NCI-H748 treated with DMSO at 0.1 percent for 48 hours (cell line): ENCODE measurements around the gene ANKLE1.
"Not testable (repeated sequence)": the region's sequence is repeated elsewhere in the genome, so short reads cannot be mapped to it uniquely, and the experiment has no call there.

Experiments
- DNase-seq: peaks from one replicate; lab custom pipeline; 2025; lab: John Stamatoyannopoulos, UW

The ANKLE1 gene

DNA sequence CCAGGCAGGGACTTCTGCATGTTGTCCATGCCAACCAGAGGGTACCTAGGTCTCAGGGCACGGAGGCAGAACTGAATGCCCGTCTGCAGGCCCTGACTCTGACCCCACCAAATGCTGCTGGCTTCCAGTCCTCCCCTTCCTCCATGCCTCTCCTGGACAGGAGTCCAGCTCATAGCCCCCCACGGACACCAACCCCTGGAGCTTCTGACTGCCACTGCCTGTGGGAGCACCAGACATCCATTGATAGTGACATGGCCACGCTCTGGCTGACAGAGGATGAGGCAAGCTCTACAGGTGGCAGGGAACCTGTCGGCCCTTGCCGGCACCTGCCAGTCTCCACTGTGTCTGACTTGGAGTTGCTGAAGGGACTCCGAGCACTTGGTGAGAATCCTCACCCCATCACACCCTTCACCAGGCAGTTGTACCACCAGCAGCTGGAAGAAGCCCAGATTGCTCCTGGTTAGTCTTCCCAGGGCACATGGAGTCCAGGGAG lies 1.8 kb downstream of the ANKLE1 start:
- no peak for DNase-seq

DNA sequence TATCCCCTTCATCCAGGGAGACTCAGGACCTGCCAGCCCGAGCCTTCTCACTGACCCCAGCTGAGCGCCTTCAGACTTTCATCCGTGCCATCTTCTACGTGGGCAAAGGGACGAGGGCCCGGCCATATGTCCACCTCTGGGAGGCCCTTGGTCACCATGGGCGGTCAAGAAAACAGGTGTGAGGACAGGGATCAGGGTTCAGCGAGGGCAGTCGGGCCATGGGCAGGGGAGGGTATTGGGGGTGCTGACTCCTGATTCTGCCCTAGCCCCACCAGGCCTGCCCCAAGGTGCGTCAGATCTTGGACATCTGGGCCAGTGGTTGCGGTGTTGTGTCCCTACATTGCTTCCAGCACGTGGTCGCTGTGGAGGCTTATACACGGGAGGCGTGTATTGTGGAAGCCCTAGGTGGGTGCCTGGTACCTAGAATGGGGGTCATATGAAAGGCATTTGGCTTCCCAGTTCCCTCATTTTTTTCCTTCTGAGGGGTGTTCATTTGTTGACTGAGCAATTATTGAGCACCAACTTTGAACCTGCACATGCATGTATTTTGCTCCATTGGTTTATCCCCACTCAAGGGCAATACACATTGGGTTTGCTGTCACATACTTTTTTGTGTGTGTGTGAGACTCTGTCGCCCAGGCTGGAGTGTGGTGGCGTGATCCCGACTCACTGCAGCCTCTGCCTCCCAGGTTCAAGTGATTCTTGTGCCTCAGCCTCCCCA lies 3.9 kb downstream of the ANKLE1 start:
- DNase-seq, result no peak

- DNase-seq, result no peak
Measured at GRCh38 chr19:17286263-17286662, 4.6 kb downstream of the ANKLE1 start.

DNA sequence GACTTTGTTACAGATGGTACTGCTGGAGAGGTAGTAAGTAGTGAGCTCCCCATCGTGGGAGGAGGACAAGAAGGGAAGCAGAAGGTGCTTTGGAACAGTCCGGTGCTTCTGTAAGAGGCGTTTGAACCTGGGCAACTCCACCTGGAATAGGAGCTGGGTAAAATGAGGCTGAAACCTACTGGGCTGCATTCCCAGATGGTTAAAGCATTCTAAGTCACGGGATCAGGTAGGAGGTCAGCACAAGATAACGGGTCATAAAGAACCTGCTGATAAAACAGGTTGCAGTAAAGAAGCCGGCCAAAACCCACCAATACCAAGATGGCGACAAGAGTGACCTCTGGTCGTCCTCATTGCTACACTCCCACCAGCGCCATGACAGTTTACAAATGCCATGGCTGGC lies 5.1 kb downstream of the ANKLE1 start:
- DNase-seq, result no peak

GRCh38 chr19:17289489-17289888 lies 7.8 kb downstream of the ANKLE1 start:
- DNase-seq, result no peak

- no peak for DNase-seq
Measured at GRCh38 chr19:17292301-17293074, 10.8 kb downstream of the ANKLE1 start.

GRCh38 chr19:17293605-17294004 lies 11.9 kb downstream of the ANKLE1 start:
- no peak for DNase-seq

GRCh38 chr19:17294051-17294891 lies 12.6 kb downstream of the ANKLE1 start:
- DNase-seq, result no peak

DNA sequence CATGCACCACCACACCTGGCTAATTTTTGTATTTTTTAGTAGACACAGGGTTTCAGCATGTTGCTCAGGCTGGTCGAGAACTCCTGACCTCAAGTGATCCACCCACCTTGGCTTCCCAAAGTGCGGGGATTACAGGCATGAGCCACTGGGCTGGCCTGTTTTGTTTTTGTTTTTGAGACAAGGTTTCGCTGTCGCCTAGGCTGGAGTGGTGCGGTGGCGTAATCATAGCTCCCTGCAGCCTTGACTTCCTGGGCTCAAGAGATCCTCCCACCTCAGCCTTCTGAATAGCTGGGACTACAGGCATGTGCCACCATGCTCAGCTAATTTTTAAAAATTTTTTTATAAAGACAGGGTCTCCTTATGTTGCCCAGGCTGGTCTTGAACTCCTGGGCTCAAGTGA lies 13.8 kb downstream of the ANKLE1 start:
- DNase-seq, result not testable (repeated sequence)

- no peak for DNase-seq
Measured at GRCh38 chr19:17296273-17296672, 14.6 kb downstream of the ANKLE1 start.

- no peak for DNase-seq
Measured at GRCh38 chr19:17296976-17297375, 15.3 kb downstream of the ANKLE1 start.

DNA sequence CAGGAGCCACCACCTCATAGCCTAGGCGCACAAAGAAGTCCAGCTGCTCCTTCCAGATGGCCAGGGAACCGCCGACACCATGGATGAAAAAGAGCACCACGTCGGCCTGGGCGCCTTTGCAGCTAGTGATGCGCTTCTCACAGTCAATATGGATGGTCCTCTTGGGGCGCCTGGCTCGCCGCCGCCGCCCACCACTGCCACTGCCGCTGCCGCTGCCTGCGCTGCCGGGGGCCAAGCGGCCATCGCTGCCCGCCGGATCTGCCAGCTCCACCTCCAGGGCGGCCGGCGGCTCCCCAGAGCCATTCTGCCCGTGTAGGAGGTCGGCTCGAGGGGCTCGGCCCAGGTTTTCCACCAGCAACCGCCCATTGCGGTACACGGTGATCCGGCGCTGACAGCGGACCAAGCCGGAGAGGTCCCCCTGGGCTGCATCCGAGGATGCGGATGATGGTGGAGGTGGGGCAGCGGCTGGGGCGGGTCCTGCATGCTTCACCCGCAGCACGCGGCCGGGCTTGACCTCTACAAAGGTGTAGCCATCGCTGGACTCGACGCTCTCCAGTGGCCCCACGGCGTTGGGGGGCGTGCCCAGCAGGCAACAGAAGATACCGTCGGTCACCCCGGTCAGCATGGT lies 19.4 kb downstream of the ANKLE1 start:
- no peak for DNase-seq

DNA sequence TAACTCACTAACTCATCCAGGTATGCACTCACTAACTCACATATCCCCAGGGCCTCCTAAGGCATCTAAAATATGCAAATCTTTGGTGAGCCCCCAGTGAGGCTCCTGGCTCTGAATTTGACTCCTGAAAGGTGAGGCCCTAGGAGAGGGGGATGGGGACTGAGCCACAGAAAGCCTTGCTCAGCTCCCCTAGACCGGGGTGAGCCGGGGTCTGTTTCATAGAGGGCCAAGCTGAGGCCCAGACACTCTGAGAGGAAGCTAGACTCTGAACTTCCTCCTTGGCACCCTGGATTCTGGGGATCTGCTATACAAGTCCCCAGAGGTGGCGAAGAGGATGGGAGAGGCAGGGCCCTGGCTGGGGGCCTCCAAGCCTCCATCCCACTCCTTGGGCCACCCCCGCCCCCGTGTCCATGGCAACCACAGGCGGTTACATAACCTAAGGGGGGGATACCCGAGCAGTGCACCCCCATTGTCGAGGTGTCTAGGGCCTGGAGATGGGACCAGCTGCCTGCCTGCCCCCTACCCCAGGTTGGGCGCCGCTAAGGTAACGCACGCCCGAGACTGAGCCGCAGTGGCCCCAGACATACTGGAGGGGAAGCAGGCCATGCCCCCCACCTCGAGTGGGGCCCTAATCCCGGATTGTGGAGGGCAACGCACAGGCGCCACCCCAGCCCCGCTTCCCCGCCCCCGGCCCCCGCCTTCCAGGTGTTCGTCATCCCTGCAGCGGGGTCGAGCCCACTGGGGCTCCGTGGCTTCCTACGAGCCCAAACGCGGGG lies 20.9 kb downstream of the ANKLE1 start:
- no peak for DNase-seq

DNA sequence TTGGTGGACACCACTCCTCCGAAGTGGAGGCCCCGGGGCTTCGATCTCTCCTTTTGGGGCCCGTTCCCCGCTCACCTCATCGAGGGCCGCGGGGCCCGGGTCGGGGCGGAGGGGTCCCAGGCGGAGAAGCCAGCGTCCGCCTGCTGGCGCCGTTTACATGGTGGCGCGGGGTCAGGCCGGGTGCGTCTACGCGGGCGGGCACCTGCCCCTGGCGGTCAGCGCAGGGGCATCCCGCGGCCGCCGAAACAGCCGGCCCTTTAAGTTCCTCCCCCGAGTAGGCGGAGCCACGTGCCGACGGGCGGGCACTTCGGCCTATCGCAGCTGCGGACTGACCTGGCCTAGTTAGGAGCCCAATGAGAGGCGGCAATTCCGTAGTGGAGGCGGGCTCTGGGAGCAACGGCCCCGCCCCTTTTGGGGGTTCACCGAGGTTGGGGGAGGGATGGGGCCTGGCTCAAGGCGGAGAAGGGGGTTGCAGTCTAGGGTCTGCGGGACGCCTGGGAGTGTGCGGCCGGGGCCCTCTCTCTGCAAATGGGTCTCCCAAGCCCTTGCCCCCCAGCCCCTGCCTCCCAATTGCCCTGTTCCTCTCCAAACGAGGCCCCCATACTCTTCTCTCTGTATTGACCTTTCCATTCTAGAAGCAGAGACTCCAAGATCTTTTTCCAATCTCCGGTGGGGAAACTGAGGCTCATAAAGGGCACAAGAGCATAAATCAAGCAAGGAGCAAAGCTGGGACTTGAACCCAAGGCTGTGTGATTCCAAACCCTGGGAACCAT lies 21.7 kb downstream of the ANKLE1 start, which contains the start of gene ABHD8:
Gene ABHD8 (minus strand): TSS at position 259 of the 773 bp plus-strand sequence. CDS start 1,809 bp downstream, outside the sequence.
- peak; percentile 74 for DNase-seq

DNA sequence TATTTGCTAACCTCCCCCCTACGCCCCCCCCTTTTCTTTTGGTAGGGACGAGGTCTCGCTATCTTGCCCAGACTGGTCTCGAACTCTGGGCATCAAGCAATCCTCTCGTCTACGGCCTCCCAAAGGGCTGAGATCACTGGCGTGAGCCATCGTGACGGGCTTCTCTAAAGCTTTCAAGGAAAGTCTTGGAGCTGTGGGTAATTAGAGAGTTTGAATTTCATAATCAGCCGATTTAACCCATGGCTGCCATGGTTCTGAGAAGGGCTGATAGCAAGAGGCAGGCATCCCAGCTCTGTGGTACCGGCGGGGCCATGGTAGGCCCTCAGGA lies 22.2 kb downstream of the ANKLE1 start:
- no peak for DNase-seq

- no peak for DNase-seq
Measured at GRCh38 chr19:17304386-17305215, 22.9 kb downstream of the ANKLE1 start.

DNA sequence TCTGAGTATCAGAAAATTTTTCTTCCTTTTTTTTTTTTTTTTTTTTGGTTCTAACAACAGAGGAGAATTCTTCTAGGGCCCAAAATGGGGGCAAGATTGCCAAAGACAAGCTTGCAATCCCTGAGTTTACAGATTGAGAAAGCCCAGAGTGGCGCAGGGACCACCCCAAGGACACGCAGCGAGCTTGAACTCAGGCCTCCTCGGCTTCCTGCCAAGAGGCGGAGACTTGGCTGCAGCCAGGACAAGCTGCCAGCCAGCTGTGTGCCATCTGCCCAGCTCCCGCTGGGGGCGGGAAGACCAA lies 23.5 kb downstream of the ANKLE1 start:
- DNase-seq, result no peak

- DNase-seq, result peak; percentile 97
Measured at GRCh38 chr19:17305517-17306284, 24.0 kb downstream of the ANKLE1 start, which contains the start of gene MRPL34. Gene MRPL34, plus strand, starts transcription at chr19:17305872. Its CDS starts 21 bp downstream, at chr19:17305893.

DNA sequence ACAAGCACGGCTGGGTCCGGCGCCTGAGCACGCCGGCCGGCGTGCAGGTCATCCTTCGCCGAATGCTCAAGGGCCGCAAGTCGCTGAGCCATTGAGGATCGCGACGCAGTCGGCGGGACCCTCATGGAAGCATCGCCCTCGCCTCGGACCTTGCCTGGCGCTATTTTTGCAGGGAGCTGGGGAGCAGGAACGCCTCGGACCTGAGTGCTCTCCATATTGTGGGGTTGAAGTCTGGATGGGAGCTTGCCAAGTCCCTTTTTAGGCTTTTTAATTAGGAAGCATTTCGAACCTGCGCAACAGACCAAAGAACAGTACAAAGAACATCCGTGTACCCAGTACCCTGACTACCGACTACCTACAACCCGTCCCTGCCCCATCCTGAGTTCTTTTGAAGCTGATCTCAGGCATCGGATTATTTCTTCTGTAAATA lies 24.6 kb downstream of the ANKLE1 start:
- DNase-seq, result no peak
